Upper lobe of left lung (tissue), 4 donors: ENCODE measurements around the gene CEP63.

ENCODE experiments used
- POLR2A ChIP-seq, 4 donors: fragments of 450-650 bp; IDR thresholded peaks; one replicate each; pipeline ENCODE4 v1.5.1; 2016 to 2017; ENCODE audit warnings: antibody characterized with exemption in 4 of 4, mild to moderate bottlenecking in 2 of 4
- POLR2AphosphoS5 ChIP-seq, 2 donors: sonication (generic); formaldehyde crosslinking; IDR thresholded peaks; one replicate each; pipeline ENCODE4 v1.5.1; 2017; ENCODE audit warnings: antibody characterized with exemption in 2 of 2
- TF ChIP-seq, protein P1 (sequence below), 6 experiments: fragments of 450-650 bp in 4 of 6; fragments of 200-600 bp in 2 of 6; sonication (generic) in 2 of 6; IDR thresholded peaks; one replicate each; pipeline ENCODE4 v1.5.1; 2016 to 2019; ENCODE audit warnings: antibody characterized with exemption in 6 of 6

DNA sequence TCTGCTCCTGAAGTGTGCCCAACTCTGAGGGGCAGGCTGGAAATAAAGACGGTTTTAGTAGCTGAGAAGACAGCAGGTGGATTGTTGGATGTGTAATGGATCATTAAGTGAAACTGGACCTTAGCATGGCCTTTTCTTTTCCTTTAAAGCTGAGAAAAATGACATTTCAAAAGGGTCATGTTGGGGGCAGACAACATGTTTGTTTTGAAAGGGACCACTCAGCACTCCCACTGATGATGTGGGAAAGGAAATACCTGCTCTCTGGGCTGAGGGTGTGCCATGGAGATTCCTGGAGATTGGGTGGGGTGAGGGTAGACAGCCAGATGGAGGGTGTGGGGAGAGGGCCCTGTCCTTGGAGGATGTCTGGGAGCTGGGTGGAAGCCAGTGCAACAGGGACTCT is 38.5 kb upstream of the CEP63 start:
- TF ChIP-seq, protein P1, sequence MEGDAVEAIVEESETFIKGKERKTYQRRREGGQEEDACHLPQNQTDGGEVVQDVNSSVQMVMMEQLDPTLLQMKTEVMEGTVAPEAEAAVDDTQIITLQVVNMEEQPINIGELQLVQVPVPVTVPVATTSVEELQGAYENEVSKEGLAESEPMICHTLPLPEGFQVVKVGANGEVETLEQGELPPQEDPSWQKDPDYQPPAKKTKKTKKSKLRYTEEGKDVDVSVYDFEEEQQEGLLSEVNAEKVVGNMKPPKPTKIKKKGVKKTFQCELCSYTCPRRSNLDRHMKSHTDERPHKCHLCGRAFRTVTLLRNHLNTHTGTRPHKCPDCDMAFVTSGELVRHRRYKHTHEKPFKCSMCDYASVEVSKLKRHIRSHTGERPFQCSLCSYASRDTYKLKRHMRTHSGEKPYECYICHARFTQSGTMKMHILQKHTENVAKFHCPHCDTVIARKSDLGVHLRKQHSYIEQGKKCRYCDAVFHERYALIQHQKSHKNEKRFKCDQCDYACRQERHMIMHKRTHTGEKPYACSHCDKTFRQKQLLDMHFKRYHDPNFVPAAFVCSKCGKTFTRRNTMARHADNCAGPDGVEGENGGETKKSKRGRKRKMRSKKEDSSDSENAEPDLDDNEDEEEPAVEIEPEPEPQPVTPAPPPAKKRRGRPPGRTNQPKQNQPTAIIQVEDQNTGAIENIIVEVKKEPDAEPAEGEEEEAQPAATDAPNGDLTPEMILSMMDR (IDR thresholded peaks at IDR 0.05): no peak
- no peak for TF ChIP-seq POLR2AphosphoS5 (IDR thresholded peaks at IDR 0.05)
- no peak for TF ChIP-seq POLR2A (IDR thresholded peaks at IDR 0.05)
